Lower lobe of right lung (tissue), 2 donors: Measurements from ENCODE around the gene CBX2. TPM values are rescaled to one million over a fixed set of nuclear protein-coding genes. Genes with fewer than 3 reads are reported as not detected.

Experiments used
- ATAC-seq, 2 donors: fragments of 200-7000 bp; cut with Tn5 transposase; one replicate each; pipeline ENCODE4 v1.9.1; 2020 to 2022; ENCODE audit warnings: mild to moderate bottlenecking in 2 of 2, moderate library complexity in 2 of 2
- DNase-seq: peaks from one replicate; pipeline ENCODE4 v3.0.0-alpha.2; 2020
- H3K27ac ChIP-seq: fragments of 200-600 bp; one replicate; pipeline ENCODE4 v1.8.0; 2022
- H3K27me3 ChIP-seq: fragments of 200-600 bp; one replicate; pipeline ENCODE4 v1.8.0; 2022; ENCODE audit warnings: low read depth
- H3K36me3 ChIP-seq: fragments of 200-600 bp; one replicate; pipeline ENCODE4 v1.8.0; 2022; ENCODE audit warnings: mild to moderate bottlenecking
- H3K4me1 ChIP-seq: fragments of 200-600 bp; one replicate; pipeline ENCODE4 v1.8.0; 2022
- H3K4me3 ChIP-seq: fragments of 200-600 bp; one replicate; pipeline ENCODE4 v1.8.0; 2022; ENCODE audit warnings: mild to moderate bottlenecking
- H3K9me3 ChIP-seq: fragments of 200-600 bp; one replicate; pipeline ENCODE4 v1.8.0; 2022
- intact Hi-C: fragments of 100-400 bp; cut with DNase I; formaldehyde crosslinking; loops from one replicate; pipeline ENCODE4 v1.11.0; 2022
- total RNA-seq: library from RNA; stranded (reverse); fragmentation: NEBNext Ultra II Directional; extraction: Animal tissue kit (Norgen Biotek cat#: 25700); gene quantifications from one replicate; pipeline ENCODE4 v1.2.1, GENCODE V29; 2021
- TF ChIP-seq, protein P1 (sequence below): fragments of 200-600 bp; IDR thresholded peaks from one replicate; pipeline ENCODE4 v1.8.0; 2022; ENCODE audit warnings: antibody characterized with exemption, mild to moderate bottlenecking
- donor health status: DM: no; HTN: yes; CAD: no; lungs with severe emphysema.

The CBX2 gene
- total RNA-seq, 1 donor from 2014 or later: 3.9 TPM

DNA sequence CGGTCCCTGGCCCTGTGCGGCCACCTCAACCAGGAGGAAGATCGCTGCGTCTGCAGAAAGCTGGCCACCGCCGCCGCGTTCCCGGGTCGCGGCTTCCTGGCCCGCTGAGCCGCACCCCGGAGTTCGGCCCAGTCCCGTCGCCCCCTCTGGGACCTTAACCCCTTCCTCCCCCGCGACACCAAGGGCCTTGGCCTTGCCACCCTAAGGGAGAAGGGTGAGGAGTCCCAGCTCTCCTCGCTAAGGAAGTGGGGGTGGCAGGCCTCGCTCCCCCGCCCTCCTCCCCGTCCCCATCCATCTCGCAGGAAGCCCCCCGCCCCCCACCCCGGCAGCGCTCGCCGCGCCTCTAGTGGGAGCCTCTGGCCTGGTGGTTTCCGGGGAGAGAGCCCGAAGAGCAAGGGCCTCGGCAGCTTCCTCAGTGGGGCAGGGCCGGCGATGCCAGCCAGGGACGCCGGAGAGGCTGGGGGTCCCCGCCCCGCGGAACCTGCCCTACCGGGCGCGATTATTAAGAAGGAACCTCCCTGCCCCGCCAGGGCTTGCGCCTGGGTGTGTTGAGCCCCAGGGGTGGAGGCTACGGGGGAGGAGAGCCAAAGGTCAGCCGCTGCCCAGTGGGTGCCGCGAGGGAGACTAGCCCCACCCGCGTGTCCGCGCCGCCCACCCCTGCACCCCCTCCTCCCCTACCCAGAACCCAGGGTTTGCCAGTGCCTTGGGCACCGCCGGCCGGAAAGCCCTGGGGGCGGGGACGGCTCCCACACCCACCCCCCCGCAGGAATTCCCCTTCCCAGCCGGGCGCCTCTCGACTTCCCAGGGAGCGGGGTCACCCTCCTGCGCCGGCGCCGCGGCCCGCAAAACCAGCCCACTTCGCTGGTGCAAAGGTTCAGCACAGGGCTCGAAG, 54.5 kb downstream of the CBX2 start:
- peak overlapping the region; percentile 31 for H3K27ac ChIP-seq

DNA sequence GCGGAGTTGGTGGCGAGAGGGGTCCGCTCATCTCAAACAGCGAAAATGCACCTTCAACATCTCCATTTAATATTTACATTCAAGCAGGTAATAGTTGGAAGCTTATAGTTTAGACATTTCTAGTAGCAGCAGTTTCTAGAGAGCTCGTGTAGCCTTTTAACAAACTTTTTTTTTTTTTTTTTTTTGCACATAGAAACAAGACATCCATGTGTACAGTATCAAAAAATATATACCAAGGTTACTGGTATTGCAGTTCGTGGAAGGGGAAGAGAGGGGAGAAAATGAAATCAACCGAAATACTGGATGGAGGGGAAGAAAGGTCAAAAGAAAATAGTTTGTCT, 55.1 kb downstream of the CBX2 start:
- no peak overlapping the region for H3K27ac ChIP-seq
- ATAC-seq (no peak), DNase-seq (no peak)
- peak overlapping the region; percentile 44 for H3K4me3 ChIP-seq
- intact Hi-C loops: no loop called here
- H3K27me3 ChIP-seq: no peaks in the 10 kb centered on the region
- peaks cover 22% of the 10 kb centered on the region for H3K36me3 ChIP-seq
- no peaks in the 10 kb centered on the region for H3K9me3 ChIP-seq
- peaks cover 74% of the 10 kb centered on the region for H3K4me1 ChIP-seq
- TF ChIP-seq, protein P1, sequence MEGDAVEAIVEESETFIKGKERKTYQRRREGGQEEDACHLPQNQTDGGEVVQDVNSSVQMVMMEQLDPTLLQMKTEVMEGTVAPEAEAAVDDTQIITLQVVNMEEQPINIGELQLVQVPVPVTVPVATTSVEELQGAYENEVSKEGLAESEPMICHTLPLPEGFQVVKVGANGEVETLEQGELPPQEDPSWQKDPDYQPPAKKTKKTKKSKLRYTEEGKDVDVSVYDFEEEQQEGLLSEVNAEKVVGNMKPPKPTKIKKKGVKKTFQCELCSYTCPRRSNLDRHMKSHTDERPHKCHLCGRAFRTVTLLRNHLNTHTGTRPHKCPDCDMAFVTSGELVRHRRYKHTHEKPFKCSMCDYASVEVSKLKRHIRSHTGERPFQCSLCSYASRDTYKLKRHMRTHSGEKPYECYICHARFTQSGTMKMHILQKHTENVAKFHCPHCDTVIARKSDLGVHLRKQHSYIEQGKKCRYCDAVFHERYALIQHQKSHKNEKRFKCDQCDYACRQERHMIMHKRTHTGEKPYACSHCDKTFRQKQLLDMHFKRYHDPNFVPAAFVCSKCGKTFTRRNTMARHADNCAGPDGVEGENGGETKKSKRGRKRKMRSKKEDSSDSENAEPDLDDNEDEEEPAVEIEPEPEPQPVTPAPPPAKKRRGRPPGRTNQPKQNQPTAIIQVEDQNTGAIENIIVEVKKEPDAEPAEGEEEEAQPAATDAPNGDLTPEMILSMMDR: no peak

More for the DNA sequence above, 54.5 kb downstream of the CBX2 start:
- Histone ChIP-seq H3K4me3 (peak overlapping the region; percentile 44), H3K27me3 (no peaks in the 10 kb centered on the region), H3K4me1 (peaks cover 69% of the 10 kb centered on the region), H3K36me3 (peaks cover 22% of the 10 kb centered on the region), H3K9me3 (no peaks in the 10 kb centered on the region)
- intact Hi-C loops: no loop called here
- TF ChIP-seq, protein P1: no peak
- ATAC-seq (peak; percentile 18 to 39), DNase-seq (peak; percentile 56)

DNA sequence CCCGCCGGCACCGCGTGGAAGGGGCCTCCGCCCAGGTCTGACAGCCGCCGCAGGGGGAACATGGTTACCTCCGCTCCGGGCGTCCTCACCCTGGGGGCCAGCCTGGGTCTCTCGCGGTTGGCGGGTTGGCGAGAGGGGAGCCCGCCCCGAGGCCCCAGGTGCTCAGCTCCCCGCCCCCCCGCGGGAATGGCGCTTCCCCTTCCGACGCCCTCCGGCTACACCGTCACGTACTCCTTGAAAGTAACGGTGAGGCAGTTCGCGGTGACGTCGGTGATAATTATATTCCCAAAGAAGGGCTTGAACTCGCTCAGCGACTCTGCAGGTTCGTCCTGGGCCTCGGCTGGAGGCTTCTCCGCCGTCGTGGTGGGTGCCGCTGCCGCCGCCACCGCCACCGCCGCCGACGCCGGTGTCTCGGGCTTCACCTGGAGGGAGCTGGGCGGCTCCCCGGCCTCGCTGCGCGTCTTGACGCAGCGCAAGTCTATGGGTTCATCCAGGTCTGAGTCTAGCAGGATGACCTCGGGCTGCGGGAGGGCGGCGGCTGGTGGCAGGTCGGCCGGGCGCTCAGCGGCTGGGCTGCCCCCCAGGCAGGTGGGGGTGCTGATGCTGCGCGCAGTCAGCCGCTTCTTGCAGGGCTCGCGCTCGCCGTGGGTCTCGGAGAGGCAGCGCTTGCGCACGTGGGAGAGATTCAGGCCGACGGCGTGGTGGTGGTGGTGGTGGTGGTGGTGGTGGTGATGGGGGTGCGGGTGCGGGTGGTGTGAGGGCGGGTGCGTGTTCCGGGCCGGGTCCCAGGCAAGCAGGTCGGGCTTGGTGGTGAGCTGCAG, 56.0 kb downstream of the CBX2 start:
- no peak overlapping the region for H3K27ac ChIP-seq
- no peak overlapping the region for H3K4me3 ChIP-seq
- H3K4me1 ChIP-seq: peaks cover 70% of the 10 kb centered on the region
- DNase-seq: peak; percentile 47
- H3K36me3 ChIP-seq: peaks cover 22% of the 10 kb centered on the region
- TF ChIP-seq, protein P1: no peak
- ATAC-seq: no peak
- H3K9me3 ChIP-seq: no peaks in the 10 kb centered on the region
- intact Hi-C loops: no loop called here
- H3K27me3 ChIP-seq: no peaks in the 10 kb centered on the region

DNA sequence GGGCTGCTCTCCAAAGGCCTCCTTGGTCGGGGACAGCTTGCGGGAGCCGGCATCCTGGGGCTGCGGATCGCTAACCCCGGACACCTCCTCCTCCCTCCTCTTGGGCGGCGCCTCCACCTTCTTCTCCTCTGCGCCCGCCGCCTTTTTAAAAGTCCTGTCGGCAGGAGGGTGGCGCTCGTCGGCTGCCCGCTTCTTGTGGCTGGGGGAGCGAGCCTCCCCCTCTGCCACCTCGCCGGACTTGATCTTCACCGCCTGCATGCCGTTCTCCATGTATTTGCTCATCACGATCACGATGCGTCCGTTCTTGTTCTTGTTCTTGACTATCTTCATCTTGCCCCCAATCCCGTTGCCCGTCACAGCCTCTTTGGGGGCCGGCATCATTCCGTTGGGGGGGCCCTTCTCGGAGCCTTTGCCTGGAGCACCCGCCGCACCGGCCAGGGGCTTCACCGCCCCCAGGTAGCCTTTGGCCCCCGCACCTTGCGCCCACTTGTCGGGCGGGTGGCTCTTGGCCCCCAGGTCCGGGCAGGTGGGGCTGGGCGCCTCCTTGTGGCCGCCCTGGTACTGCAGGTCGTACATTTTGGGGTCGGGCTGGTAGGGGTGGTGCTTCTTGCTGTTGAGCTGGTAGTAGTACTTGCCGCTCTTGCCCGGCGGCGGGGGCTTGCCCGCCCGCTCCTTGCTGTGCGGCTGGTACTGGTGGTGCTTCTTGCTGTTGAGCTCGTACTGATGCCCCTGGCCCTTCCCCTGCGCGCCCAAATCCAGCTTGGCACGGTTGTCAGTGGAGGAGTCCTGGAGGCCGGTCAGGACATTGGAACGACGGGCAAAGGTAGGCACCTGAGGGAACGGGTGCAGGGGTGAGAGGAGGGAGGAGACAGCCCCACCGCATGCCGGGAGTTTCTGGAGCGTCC, 56.9 kb downstream of the CBX2 start:
- H3K4me3 ChIP-seq: no peak overlapping the region

More for the DNA sequence above, 56.9 kb downstream of the CBX2 start:
- no peak for ATAC-seq
- Histone ChIP-seq H3K27me3 (peaks cover 3% of the 10 kb centered on the region), H3K36me3 (peaks cover 22% of the 10 kb centered on the region), H3K27ac (no peak overlapping the region), H3K9me3 (no peaks in the 10 kb centered on the region), H3K4me1 (peaks cover 65% of the 10 kb centered on the region)
- TF ChIP-seq, protein P1: peak; percentile 70
- DNase-seq: peak; percentile 50
- intact Hi-C loops: no loop called here
